GM18499 (cell line): ENCODE results near the gene GATA6.
"Not testable (repeated sequence)": the region's sequence is repeated elsewhere in the genome, so short reads cannot be mapped to it uniquely, and the experiment has no call there.

Experiments used
- ATAC-seq: cut with Tn5 transposase; IDR thresholded peaks from one replicate; pipeline ENCODE4 v1.9.1; 2021; ENCODE audit warnings: moderate number of reproducible peaks; ENCODE audit not compliant: insufficient read depth, unreplicated experiment

GATA6 gene

GRCh38 chr18:22200611-22201225 lies 31.3 kb downstream of the GATA6 start:
- no peak for ATAC-seq

GRCh38 chr18:22203035-22203434 lies 33.6 kb downstream of the GATA6 start:
- no peak for ATAC-seq

- no peak for ATAC-seq
Measured at GRCh38 chr18:22203536-22204213, 34.3 kb downstream of the GATA6 start.

DNA sequence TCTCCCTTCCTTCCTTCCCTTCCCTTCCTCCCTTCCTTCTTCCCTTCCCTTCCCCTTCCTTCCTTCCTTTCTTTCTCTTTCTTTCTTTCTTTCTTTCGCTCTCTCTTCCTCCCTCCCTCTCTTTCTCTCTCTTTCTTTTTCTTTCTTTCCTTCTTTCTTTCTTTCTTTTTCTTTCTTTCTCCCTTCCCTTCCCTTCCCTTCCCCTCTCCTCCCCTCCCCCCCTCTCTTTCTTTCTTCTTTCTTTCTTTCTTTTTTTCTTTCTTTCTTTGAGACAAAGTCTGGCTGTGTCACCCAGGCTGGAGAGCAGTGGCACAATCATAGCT lies 34.8 kb downstream of the GATA6 start:
- ATAC-seq: no peak

GRCh38 chr18:22204996-22205395 lies 35.6 kb downstream of the GATA6 start:
- no peak for ATAC-seq

DNA sequence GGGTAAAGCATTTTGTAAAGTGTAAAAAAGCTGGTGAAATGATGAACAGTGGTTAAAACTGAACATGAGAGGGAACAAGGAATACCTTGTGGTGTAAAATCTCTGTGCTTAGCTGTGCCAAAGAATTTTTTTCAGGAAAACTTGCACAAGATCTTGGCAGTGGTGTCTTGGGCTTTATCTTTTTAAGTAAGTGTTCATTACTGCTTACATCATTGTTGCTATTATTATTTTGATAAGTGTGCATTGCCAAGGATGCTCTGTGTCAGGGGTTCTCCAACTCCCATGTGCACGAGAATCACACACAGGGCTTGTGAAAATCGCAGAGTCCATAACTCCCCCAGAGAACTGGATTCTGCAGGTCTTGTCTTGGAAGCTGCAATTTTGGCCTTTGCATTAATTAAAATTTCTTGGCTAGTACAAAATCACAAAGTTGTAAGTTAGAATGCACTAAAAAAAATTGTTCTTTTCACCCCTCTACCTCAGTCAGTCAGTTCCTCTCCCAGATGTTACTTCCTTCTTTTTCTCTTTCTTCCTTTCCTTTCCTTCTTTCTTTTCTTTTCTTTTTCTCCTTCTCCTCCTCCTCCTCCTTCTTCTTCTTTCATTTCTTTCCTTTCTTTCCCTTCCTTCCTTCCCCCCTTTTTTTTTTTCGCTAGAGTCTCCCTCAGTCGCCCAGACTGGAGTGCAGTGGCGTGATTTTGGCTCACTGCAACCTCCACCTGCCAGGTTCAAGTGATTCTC lies 37.8 kb downstream of the GATA6 start:
- ATAC-seq: no peak

DNA sequence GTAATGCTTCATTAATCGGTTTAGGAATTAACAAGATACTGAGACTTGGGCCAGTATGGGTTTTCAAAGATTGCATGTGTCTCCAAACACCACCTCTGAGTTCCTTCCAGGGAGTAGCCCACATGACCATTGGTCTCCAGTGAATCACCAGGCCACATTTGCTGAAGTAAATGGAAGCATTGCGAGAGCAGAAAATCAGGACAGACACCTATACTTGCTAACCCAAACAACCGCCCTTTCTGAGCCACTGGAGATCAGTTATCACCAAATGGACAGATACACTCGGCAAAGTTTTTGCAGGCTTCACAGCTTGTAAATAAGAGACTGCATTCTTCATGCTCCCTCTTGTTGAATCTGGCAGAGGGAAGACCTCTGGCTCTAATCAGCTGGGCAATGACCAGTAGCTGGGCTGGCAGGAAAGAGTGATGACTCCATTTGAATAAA lies 40.9 kb downstream of the GATA6 start:
- no peak for ATAC-seq

GRCh38 chr18:22211657-22212056 lies 42.3 kb downstream of the GATA6 start:
- no peak for ATAC-seq

GRCh38 chr18:22213333-22213973 lies 44.1 kb downstream of the GATA6 start:
- ATAC-seq: no peak

DNA sequence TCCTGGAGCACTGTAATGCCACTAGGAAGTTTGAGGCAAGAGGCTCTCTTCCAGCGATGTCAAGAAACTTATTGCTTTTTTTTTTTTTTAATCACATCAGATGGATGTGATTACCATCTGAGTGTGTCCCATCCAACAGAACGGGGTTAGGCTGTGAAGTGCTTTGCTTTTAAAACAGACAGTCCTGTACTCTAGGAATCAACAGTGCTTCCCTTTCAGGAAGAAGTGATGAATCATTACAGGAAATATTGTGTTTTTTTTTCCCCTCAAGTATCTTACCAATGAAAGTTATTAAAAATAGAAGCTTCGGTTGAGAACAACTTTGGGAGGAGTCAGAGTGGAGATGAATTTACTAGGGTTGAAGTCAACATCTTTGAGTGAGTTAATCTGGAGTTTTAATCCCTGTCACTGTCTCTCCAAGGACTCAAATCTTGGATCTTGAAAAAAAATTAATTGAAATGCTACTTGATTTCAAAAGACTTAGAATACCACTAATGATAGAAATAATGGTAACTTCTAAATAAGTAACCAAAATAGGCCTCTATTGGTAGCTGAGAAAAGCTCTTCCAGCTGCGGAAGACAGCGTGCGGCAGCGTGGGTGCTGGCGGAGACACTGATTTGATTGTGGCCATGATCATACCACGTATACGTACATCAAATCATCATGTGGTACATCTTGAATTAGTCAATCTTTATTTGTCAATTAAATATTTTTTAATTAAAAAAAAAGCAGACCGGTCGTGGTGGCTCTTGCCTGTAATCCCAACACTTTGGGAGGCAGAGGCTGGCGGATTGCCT lies 45.5 kb downstream of the GATA6 start:
- no peak for ATAC-seq

DNA sequence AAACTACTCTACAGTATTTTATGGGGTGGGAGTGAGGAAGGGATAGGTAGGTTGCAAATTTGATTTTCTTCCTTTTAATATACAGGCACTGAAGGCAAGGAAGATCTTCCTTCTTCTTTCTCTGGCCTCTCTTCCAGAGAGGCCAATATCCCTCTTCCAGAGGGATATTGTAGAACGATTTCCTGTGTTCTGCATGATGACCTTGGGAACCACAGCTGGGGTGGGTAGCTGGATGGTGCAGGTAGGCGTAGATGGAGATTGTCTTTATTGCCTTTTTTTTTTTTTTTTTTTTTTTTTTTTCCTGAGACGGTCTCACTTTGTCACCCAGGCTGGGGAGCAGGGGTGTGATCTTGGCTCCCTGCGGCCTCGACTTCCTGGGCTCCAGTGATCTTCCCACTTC lies 49.4 kb downstream of the GATA6 start:
- no peak for ATAC-seq

DNA sequence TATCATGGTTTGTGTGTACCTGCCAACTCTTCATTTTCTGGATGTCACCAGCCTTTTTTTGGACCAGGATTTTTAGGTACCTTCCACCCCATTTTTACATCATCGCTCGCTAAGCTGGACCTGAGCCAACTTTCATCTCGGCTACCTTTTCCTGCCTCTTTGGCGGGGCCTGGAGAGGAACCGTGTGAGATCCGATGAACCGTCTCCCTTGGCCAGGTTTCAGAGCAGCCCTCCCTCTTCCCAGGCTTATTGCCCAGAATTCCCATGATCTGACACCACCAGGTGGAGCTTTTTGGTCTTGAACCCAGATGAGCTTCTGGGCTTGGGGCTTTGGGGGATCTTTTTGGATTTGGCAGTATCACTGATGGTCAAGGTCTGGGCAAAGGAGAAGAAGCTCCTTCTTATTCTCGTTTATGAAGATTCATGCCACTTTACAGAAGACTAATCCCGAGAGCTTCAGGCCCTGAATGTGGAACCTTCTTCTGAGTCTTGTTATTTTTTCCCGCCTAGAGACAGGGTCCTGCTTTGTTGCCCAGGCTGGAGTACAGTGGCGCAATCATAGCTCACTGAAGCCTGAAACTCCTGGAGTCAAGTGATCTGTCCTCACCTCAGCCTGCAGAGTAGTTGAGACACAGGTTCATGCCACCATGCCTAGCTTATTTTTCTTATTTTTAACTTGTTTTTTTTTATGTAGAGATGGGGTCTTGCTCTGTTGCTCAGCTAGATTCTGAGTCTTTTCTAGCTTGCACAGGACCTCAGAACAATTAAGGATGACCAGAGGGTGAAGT lies 50.4 kb downstream of the GATA6 start:
- ATAC-seq: no peak

GRCh38 chr18:22220585-22220984 lies 51.2 kb downstream of the GATA6 start:
- ATAC-seq: not testable (repeated sequence)

DNA sequence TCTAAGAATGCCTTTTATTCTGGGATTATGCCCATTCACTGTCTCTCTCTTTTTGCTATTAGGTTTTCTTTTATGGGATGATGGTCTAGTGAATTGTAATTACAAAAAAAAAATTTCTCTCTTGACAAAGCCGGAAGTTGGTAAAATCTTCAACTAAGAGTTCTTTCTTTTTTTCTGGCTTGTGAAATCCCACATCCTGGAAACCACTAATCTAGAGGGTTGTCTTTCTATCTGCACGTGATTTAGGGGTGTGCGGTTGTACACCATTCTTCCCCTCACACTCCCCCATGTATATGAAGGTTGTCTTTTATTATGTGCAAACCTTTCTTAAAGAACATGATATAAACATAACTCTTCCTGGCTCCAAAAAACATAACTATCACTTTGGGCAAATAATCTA lies 52.0 kb downstream of the GATA6 start:
- no peak for ATAC-seq

- no peak for ATAC-seq
Measured at GRCh38 chr18:22223254-22223964, 54.0 kb downstream of the GATA6 start.

GRCh38 chr18:22223965-22224322 lies 54.6 kb downstream of the GATA6 start:
- no peak for ATAC-seq

- no peak for ATAC-seq
Measured at GRCh38 chr18:22224339-22224738, 55.0 kb downstream of the GATA6 start.

- no peak for ATAC-seq
Measured at GRCh38 chr18:22226801-22227200, 57.4 kb downstream of the GATA6 start.

- ATAC-seq: no peak
Measured at GRCh38 chr18:22228976-22229375, 59.6 kb downstream of the GATA6 start.
